IgD-negative memory B cell (primary cell): ENCODE measurements around the gene AFAP1. TPM values are rescaled to one million over a fixed set of nuclear protein-coding genes. Genes with fewer than 3 reads are reported as not detected.
A peak's percentile ranks its signal among the peaks of the same experiment; 100 is the strongest.

Source experiments
- H3K27ac Mint-ChIP-seq, 3 donors: one replicate each; pipeline ENCODE4 v1.8.0; 2020 to 2022; ENCODE audit warnings: mild to moderate bottlenecking in 3 of 3, mixed read lengths in 3 of 3, moderate library complexity in 1 of 3
- H3K27me3 Mint-ChIP-seq: one replicate; pipeline ENCODE4 v1.8.0; 2021; ENCODE audit warnings: mixed read lengths
- H3K36me3 Mint-ChIP-seq: one replicate; pipeline ENCODE4 v1.8.0; 2020; ENCODE audit warnings: mild to moderate bottlenecking, mixed read lengths
- H3K4me1 Mint-ChIP-seq, 3 donors: one replicate each; pipeline ENCODE4 v1.8.0; 2020 to 2022; ENCODE audit warnings: mixed read lengths in 3 of 3, mild to moderate bottlenecking in 1 of 3
- H3K4me3 Mint-ChIP-seq, 4 donors: one replicate each; pipeline ENCODE4 v1.8.0; 2020 to 2022; ENCODE audit warnings: mild to moderate bottlenecking in 4 of 4, mixed read lengths in 4 of 4, moderate library complexity in 3 of 4
- H3K9me3 Mint-ChIP-seq, 3 donors: one replicate each; pipeline ENCODE4 v1.8.0; 2020 to 2021; ENCODE audit warnings: mixed read lengths in 3 of 3, mild to moderate bottlenecking in 1 of 3
- polyA plus RNA-seq: library from polyadenylated mRNA; unstranded; fragments of 300-500 nt; fragmentation: Illumina TruSeq; gene quantifications from one replicate; pipeline ENCODE4 v1.2.3, GENCODE V29; 2021

The AFAP1 gene
- polyA plus RNA-seq, 1 donor from 2014 or later: 0.20 TPM

- Mint-ChIP-seq H3K36me3 (peaks cover 4% of the 10 kb centered on the region), H3K9me3 (peaks cover 5 to 14% (median 5%) of the 10 kb centered on the region in 3 donors), H3K4me3 (no peak overlapping the region), H3K27me3 (peaks cover 1% of the 10 kb centered on the region), H3K27ac (no peak overlapping the region), H3K4me1 (no peaks in the 10 kb centered on the region)
These were observed 48.8 kb downstream of the AFAP1 start for GRCh38 chr4:7890635-7891393.

GRCh38 chr4:7887436-7887835, 52.2 kb downstream of the AFAP1 start:
- Mint-ChIP-seq H3K27ac (no peak overlapping the region), H3K4me3 (no peak overlapping the region), H3K36me3 (peaks cover 4% of the 10 kb centered on the region), H3K27me3 (peaks cover 4% of the 10 kb centered on the region), H3K9me3 (peaks cover 5 to 11% (median 5%) of the 10 kb centered on the region in 3 donors), H3K4me1 (no peaks in the 10 kb centered on the region)

- Mint-ChIP-seq H3K27ac (no peak overlapping the region), H3K4me3 (no peak overlapping the region), H3K4me1 (no peaks in the 10 kb centered on the region), H3K9me3 (peaks cover 5 to 11% (median 5%) of the 10 kb centered on the region in 3 donors), H3K36me3 (peaks cover 4% of the 10 kb centered on the region), H3K27me3 (peaks cover 4% of the 10 kb centered on the region)
These were observed 53.4 kb downstream of the AFAP1 start for GRCh38 chr4:7886007-7886973.

GRCh38 chr4:7885216-7886006, 54.2 kb downstream of the AFAP1 start:
- H3K4me1 Mint-ChIP-seq: no peaks in the 10 kb centered on the region
- H3K9me3 Mint-ChIP-seq: peaks cover 5 to 11% (median 5%) of the 10 kb centered on the region in 3 donors
- peaks cover 4% of the 10 kb centered on the region for H3K36me3 Mint-ChIP-seq
- peak overlapping the region in 1 of 3 donors; percentile 6 for H3K27ac Mint-ChIP-seq
- peak overlapping the region in 1 of 4 donors; percentile 2 for H3K4me3 Mint-ChIP-seq
- peaks cover 4% of the 10 kb centered on the region for H3K27me3 Mint-ChIP-seq

GRCh38 chr4:7880683-7881082, 59.0 kb downstream of the AFAP1 start:
- Mint-ChIP-seq H3K27ac (no peak overlapping the region), H3K36me3 (no peaks in the 10 kb centered on the region), H3K4me3 (no peak overlapping the region), H3K27me3 (peaks cover 2% of the 10 kb centered on the region), H3K9me3 (no peaks in the 10 kb centered on the region), H3K4me1 (peaks cover 0 to 4% (median 0%) of the 10 kb centered on the region in 3 donors)

GRCh38 chr4:7879127-7879526, 60.5 kb downstream of the AFAP1 start:
- Mint-ChIP-seq H3K9me3 (peaks cover 0 to 2% (median 0%) of the 10 kb centered on the region in 3 donors), H3K4me1 (peaks cover 0 to 4% (median 0%) of the 10 kb centered on the region in 3 donors), H3K27ac (no peak overlapping the region), H3K36me3 (no peaks in the 10 kb centered on the region), H3K4me3 (no peak overlapping the region), H3K27me3 (no peaks in the 10 kb centered on the region)

- Mint-ChIP-seq H3K4me1 (peaks cover 0 to 4% (median 0%) of the 10 kb centered on the region in 3 donors), H3K9me3 (peaks cover 0 to 5% (median 0%) of the 10 kb centered on the region in 3 donors), H3K27ac (no peak overlapping the region), H3K4me3 (no peak overlapping the region), H3K36me3 (peaks cover 1% of the 10 kb centered on the region), H3K27me3 (no peaks in the 10 kb centered on the region)
These were observed 61.3 kb downstream of the AFAP1 start for GRCh38 chr4:7878323-7878722.

GRCh38 chr4:7877176-7877575, 62.5 kb downstream of the AFAP1 start:
- H3K27me3 Mint-ChIP-seq: no peaks in the 10 kb centered on the region
- H3K4me1 Mint-ChIP-seq: peaks cover 0 to 4% (median 0%) of the 10 kb centered on the region in 3 donors
- H3K4me3 Mint-ChIP-seq: no peak overlapping the region
- no peak overlapping the region for H3K27ac Mint-ChIP-seq
- H3K9me3 Mint-ChIP-seq: peaks cover 0 to 8% (median 0%) of the 10 kb centered on the region in 3 donors
- H3K36me3 Mint-ChIP-seq: peaks cover 1% of the 10 kb centered on the region

GRCh38 chr4:7876201-7876875, 63.3 kb downstream of the AFAP1 start:
- H3K36me3 Mint-ChIP-seq: peaks cover 1% of the 10 kb centered on the region
- peaks cover 0 to 4% (median 0%) of the 10 kb centered on the region in 3 donors for H3K4me1 Mint-ChIP-seq
- peaks cover 0 to 8% (median 0%) of the 10 kb centered on the region in 3 donors for H3K9me3 Mint-ChIP-seq
- no peaks in the 10 kb centered on the region for H3K27me3 Mint-ChIP-seq
- H3K4me3 Mint-ChIP-seq: no peak overlapping the region
- H3K27ac Mint-ChIP-seq: no peak overlapping the region

GRCh38 chr4:7874838-7875237, 64.8 kb downstream of the AFAP1 start:
- Mint-ChIP-seq H3K36me3 (peaks cover 1% of the 10 kb centered on the region), H3K9me3 (peaks cover 0 to 10% (median 0%) of the 10 kb centered on the region in 3 donors), H3K4me1 (peaks cover 0 to 4% (median 0%) of the 10 kb centered on the region in 3 donors), H3K27ac (no peak overlapping the region), H3K27me3 (no peaks in the 10 kb centered on the region), H3K4me3 (no peak overlapping the region)

GRCh38 chr4:7873881-7874280, 65.8 kb downstream of the AFAP1 start:
- no peak overlapping the region for H3K27ac Mint-ChIP-seq

GRCh38 chr4:7872264-7872771, 67.3 kb downstream of the AFAP1 start:
- H3K9me3 Mint-ChIP-seq: peaks cover 0 to 10% (median 0%) of the 10 kb centered on the region in 3 donors
- H3K36me3 Mint-ChIP-seq: peaks cover 1% of the 10 kb centered on the region
- H3K27ac Mint-ChIP-seq: no peak overlapping the region
- H3K4me1 Mint-ChIP-seq: peaks cover 0 to 4% (median 0%) of the 10 kb centered on the region in 3 donors
- H3K27me3 Mint-ChIP-seq: no peaks in the 10 kb centered on the region
- no peak overlapping the region for H3K4me3 Mint-ChIP-seq

More at GRCh38 chr4:7873881-7874280, 65.8 kb downstream of the AFAP1 start:
- Mint-ChIP-seq H3K27me3 (no peaks in the 10 kb centered on the region), H3K36me3 (peaks cover 1% of the 10 kb centered on the region), H3K4me3 (no peak overlapping the region), H3K4me1 (peaks cover 0 to 4% (median 0%) of the 10 kb centered on the region in 3 donors), H3K9me3 (peaks cover 0 to 10% (median 0%) of the 10 kb centered on the region in 3 donors)

- no peak overlapping the region for H3K27ac Mint-ChIP-seq
- peaks cover 0 to 1% (median 0%) of the 10 kb centered on the region in 3 donors for H3K4me1 Mint-ChIP-seq
- no peak overlapping the region for H3K4me3 Mint-ChIP-seq
- peaks cover 0 to 10% (median 0%) of the 10 kb centered on the region in 3 donors for H3K9me3 Mint-ChIP-seq
- peaks cover 1% of the 10 kb centered on the region for H3K36me3 Mint-ChIP-seq
- H3K27me3 Mint-ChIP-seq: no peaks in the 10 kb centered on the region
These were observed 68.3 kb downstream of the AFAP1 start for GRCh38 chr4:7871356-7871755.
